Purkinje cell (primary cell): ENCODE measurements around the gene THAP7. TPM values are rescaled to one million over a fixed set of nuclear protein-coding genes. Genes with fewer than 3 reads are reported as not detected.

Source experiments
- polyA plus RNA-seq: library from polyadenylated mRNA; unstranded; fragments of >200 nt; fragmentation: Nextera tagmentation; gene quantifications from 2 replicates; pipeline ENCODE4 v1.2.1, GENCODE V29; 2014

THAP7 gene
- polyA plus RNA-seq = 3.2 TPM in 1 of 2 replicates, not detected in the other

GRCh38 chr22:21001601-21002325 lies at the start of gene THAP7:
Gene THAP7 (minus strand): TSS chr22:21002118. CDS start chr22:21001911, 207 bp downstream.

GRCh38 chr22:21045585-21046294 lies 43.8 kb upstream of the THAP7 start, which contains the start of gene LRRC74B:
Gene LRRC74B (plus strand): TSS chr22:21045946. CDS start chr22:21045987, 41 bp downstream.

GRCh38 chr22:21032037-21032867 lies 30.3 kb upstream of the THAP7 start, which contains the start of gene SLC7A4:
Gene SLC7A4 (minus strand): TSS chr22:21032561. CDS start chr22:21031812, 749 bp downstream.

GRCh38 chr22:21014726-21015465 lies 13.0 kb upstream of the THAP7 start, which contains the start of gene P2RX6:
Gene P2RX6 (plus strand): TSS chr22:21015165. CDS start chr22:21015175, 10 bp downstream.

GRCh38 chr22:20981787-20982562 lies 19.9 kb downstream of the THAP7 start, which contains the start of gene LZTR1:
Gene LZTR1 (plus strand): TSS chr22:20982297. CDS start chr22:20982372, 75 bp downstream.

GRCh38 chr22:20966883-20967696 lies 34.8 kb downstream of the THAP7 start, which contains the start of gene AIFM3:
Gene AIFM3 (plus strand): TSS chr22:20967255. CDS start chr22:20967945, 690 bp downstream.

Other genes starting within 250 kb of the THAP7 start
- not detected in 2 replicates for gene SERPIND1, start 228.0 kb downstream of the THAP7 start, polyA plus RNA-seq
- 66.1 and 101 TPM in 2 replicates for gene PI4KA, start 143.3 kb downstream of the THAP7 start, polyA plus RNA-seq
- 11.8 and 27.4 TPM in 2 replicates for gene SNAP29, start 143.1 kb downstream of the THAP7 start, polyA plus RNA-seq
- 67.4 and 74.0 TPM in 2 replicates for gene CRKL, start 84.7 kb downstream of the THAP7 start, polyA plus RNA-seq
- 3.9 and 6.6 TPM in 2 replicates for gene AIFM3, start 34.9 kb downstream of the THAP7 start, polyA plus RNA-seq
- 2.1 and 3.7 TPM in 2 replicates for gene LZTR1, start 19.8 kb downstream of the THAP7 start, polyA plus RNA-seq
- 0.42 and 0.69 TPM in 2 replicates for gene P2RX6, start 13.0 kb upstream of the THAP7 start, polyA plus RNA-seq
- 0.20 TPM in 1 of 2 replicates, not detected in the other for gene SLC7A4, start 30.4 kb upstream of the THAP7 start, polyA plus RNA-seq
- gene LRRC74B, start 43.8 kb upstream of the THAP7 start, polyA plus RNA-seq = not detected in 2 replicates